Measurements from ENCODE around the gene SLC7A14.

SLC7A14 gene

GRCh38 chr3:170606675-170607074 is 20.8 kb upstream of the SLC7A14 start:
- H3K36me3 ChIP-seq (ENCODE audit: low read depth) = no peaks in the 10 kb centered on the region
- DNase-seq (ENCODE audit: low spot score) (no peak), ATAC-seq (ENCODE audit: low read depth) (peak; percentile 23; the same call in 1 of the 3 replicates)
- TF ChIP-seq, protein P1, sequence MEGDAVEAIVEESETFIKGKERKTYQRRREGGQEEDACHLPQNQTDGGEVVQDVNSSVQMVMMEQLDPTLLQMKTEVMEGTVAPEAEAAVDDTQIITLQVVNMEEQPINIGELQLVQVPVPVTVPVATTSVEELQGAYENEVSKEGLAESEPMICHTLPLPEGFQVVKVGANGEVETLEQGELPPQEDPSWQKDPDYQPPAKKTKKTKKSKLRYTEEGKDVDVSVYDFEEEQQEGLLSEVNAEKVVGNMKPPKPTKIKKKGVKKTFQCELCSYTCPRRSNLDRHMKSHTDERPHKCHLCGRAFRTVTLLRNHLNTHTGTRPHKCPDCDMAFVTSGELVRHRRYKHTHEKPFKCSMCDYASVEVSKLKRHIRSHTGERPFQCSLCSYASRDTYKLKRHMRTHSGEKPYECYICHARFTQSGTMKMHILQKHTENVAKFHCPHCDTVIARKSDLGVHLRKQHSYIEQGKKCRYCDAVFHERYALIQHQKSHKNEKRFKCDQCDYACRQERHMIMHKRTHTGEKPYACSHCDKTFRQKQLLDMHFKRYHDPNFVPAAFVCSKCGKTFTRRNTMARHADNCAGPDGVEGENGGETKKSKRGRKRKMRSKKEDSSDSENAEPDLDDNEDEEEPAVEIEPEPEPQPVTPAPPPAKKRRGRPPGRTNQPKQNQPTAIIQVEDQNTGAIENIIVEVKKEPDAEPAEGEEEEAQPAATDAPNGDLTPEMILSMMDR (IDR thresholded peaks at IDR 0.05; ENCODE audit: poor library complexity, severe bottlenecking) = no peak
- no peaks in the 10 kb centered on the region for H3K27me3 ChIP-seq (ENCODE audit: insufficient read depth, poor library complexity, severe bottlenecking)
- H3K4me1 ChIP-seq (ENCODE audit: insufficient read depth, poor library complexity, severe bottlenecking) = no peaks in the 10 kb centered on the region
- H3K27ac ChIP-seq (ENCODE audit: poor library complexity, severe bottlenecking) = no peak overlapping the region
- no peaks in the 10 kb centered on the region for H3K9me3 ChIP-seq (ENCODE audit: severe bottlenecking)
- H3K4me3 ChIP-seq (ENCODE audit: severe bottlenecking) = no peak overlapping the region

DNA sequence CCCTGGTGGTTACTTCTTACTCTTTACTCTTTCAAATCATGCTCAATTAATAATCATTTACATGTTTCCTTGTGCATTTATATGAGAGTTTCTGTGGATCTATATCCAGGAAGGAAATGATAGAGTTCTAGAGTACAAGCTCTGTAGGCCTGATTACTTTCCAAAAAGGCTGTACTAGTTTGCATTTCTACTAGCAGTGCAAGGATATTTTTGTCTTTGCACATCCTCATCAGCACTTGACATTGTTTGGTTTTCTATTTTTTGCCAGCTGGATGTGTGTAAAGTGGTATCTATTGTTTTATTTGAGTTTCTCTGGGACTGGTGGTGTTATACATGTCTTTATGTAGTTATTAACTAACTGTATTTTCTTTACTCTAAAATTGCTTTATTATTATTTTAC is 19.6 kb upstream of the SLC7A14 start:
- Histone ChIP-seq H3K27me3 (ENCODE audit: insufficient read depth, poor library complexity, severe bottlenecking) (no peaks in the 10 kb centered on the region), H3K36me3 (ENCODE audit: low read depth) (no peaks in the 10 kb centered on the region), H3K27ac (ENCODE audit: poor library complexity, severe bottlenecking) (no peak overlapping the region), H3K4me3 (ENCODE audit: severe bottlenecking) (no peak overlapping the region), H3K4me1 (ENCODE audit: insufficient read depth, poor library complexity, severe bottlenecking) (no peaks in the 10 kb centered on the region), H3K9me3 (ENCODE audit: severe bottlenecking) (no peaks in the 10 kb centered on the region)
- ATAC-seq (ENCODE audit: low read depth) (no peak), DNase-seq (ENCODE audit: low spot score) (no peak)
- TF ChIP-seq, protein P1 (IDR thresholded peaks at IDR 0.05; ENCODE audit: poor library complexity, severe bottlenecking) = no peak

DNA sequence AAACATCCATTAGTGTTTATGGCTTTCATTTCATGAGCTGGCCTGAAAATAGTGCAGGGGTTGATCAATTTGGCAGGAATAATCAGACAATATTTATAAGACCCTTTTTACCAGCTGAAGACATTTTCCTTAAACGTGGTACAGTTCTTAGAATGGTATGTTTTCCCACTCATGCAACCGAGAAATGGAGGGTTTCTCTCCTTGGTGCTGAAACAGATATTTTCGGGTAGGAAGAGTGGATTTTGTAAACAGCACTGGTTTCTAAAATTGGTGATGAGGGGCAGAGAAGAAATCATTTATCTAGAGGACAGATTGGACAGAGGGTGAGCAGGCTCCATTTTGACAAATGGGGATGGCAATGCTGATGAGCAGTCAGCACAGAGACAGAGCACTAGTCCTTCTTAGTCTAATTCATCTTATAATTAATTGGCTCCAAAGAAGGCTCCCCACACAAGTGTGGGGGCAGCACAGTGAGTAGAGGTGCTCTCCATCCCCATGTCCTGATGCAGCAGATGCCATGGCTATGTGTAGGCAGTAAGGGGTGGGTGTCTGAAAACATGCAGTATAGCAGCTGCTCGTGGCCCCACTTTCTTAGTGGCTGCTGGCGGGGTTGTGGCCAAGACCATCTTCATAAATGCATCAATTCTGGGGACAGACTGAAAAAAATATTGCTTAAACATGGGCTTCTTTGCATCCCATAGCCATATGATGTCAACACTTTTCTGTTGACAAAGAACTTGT is 18.1 kb upstream of the SLC7A14 start:
- no peak for ATAC-seq (ENCODE audit: low read depth)
- Histone ChIP-seq H3K36me3 (ENCODE audit: low read depth) (no peaks in the 10 kb centered on the region), H3K9me3 (ENCODE audit: severe bottlenecking) (no peaks in the 10 kb centered on the region), H3K27ac (ENCODE audit: poor library complexity, severe bottlenecking) (no peak overlapping the region), H3K27me3 (ENCODE audit: insufficient read depth, poor library complexity, severe bottlenecking) (no peaks in the 10 kb centered on the region), H3K4me1 (ENCODE audit: insufficient read depth, poor library complexity, severe bottlenecking) (no peaks in the 10 kb centered on the region), H3K4me3 (ENCODE audit: severe bottlenecking) (no peak overlapping the region)
- DNase-seq (ENCODE audit: low spot score) = no peak
- TF ChIP-seq, protein P1 (IDR thresholded peaks at IDR 0.05; ENCODE audit: poor library complexity, severe bottlenecking) = no peak

DNA sequence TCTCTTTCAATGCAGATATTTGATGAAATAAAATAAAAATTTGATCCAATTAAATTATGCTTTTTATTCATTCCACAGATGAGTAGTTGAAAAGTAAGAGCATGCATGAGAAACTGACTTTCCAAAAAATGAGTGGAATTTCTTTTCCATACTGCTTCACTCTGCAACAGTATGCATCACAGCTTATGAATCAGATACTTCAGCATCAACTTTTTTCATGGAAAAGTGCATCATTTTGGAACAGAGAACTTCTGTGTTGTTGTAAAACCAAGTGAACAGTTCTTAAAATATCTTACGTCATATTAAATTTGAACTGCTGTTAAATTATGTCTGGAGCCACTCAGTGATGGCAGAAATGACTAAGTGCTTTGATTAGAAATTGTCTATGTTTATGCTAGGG is 16.7 kb upstream of the SLC7A14 start:
- H3K9me3 ChIP-seq (ENCODE audit: severe bottlenecking) = no peaks in the 10 kb centered on the region
- no peak for DNase-seq (ENCODE audit: low spot score)
- H3K27ac ChIP-seq (ENCODE audit: poor library complexity, severe bottlenecking) = no peak overlapping the region
- H3K4me3 ChIP-seq (ENCODE audit: severe bottlenecking) = no peak overlapping the region
- ATAC-seq (ENCODE audit: low read depth) = no peak
- H3K36me3 ChIP-seq (ENCODE audit: low read depth) = no peaks in the 10 kb centered on the region
- TF ChIP-seq, protein P1 (IDR thresholded peaks at IDR 0.05; ENCODE audit: poor library complexity, severe bottlenecking) = no peak
- no peaks in the 10 kb centered on the region for H3K4me1 ChIP-seq (ENCODE audit: insufficient read depth, poor library complexity, severe bottlenecking)
- H3K27me3 ChIP-seq (ENCODE audit: insufficient read depth, poor library complexity, severe bottlenecking) = no peaks in the 10 kb centered on the region

GRCh38 chr3:170600005-170600624 is 14.2 kb upstream of the SLC7A14 start:
- no peak for ATAC-seq (ENCODE audit: low read depth)
- H3K36me3 ChIP-seq (ENCODE audit: low read depth) = no peaks in the 10 kb centered on the region
- DNase-seq (ENCODE audit: low spot score) = no peak
- H3K4me3 ChIP-seq (ENCODE audit: severe bottlenecking) = no peak overlapping the region
- no peaks in the 10 kb centered on the region for H3K27me3 ChIP-seq (ENCODE audit: insufficient read depth, poor library complexity, severe bottlenecking)
- TF ChIP-seq, protein P1 (IDR thresholded peaks at IDR 0.05; ENCODE audit: poor library complexity, severe bottlenecking) = no peak
- H3K4me1 ChIP-seq (ENCODE audit: insufficient read depth, poor library complexity, severe bottlenecking) = no peaks in the 10 kb centered on the region
- no peaks in the 10 kb centered on the region for H3K9me3 ChIP-seq (ENCODE audit: severe bottlenecking)
- H3K27ac ChIP-seq (ENCODE audit: poor library complexity, severe bottlenecking) = no peak overlapping the region

Measured in RWPE2 (cell line).